ENCODE data around the gene PPP6R1. TPM values are rescaled to one million over a fixed set of nuclear protein-coding genes. Genes with fewer than 3 reads are reported as not detected.

The PPP6R1 gene
- total RNA-seq, 1 donor from 2014 or later: 33.4 TPM

Small RNA genes lying within 50 kb of the gene (small RNA-seq; reads per million reads assigned to genes)
- gene MIR6802 (ENCODE audit: low replicate concordance): not detected
- gene MIR6803 (ENCODE audit: low replicate concordance): not detected
- not detected for gene MIR6804 (ENCODE audit: low replicate concordance)

Other genes starting within 250 kb of the PPP6R1 start
- 0.21 TPM for gene GP6, start 220.8 kb downstream of the PPP6R1 start, total RNA-seq
- 36.2 TPM for gene RDH13, start 195.9 kb downstream of the PPP6R1 start, total RNA-seq
- 76.8 TPM for gene EPS8L1, start 183.1 kb downstream of the PPP6R1 start, total RNA-seq
- gene PPP1R12C, start 141.4 kb downstream of the PPP6R1 start, total RNA-seq: 48.4 TPM
- 338 TPM for gene TNNT1, start 109.8 kb downstream of the PPP6R1 start, total RNA-seq
- 1.7 TPM for gene TNNI3, start 101.3 kb downstream of the PPP6R1 start, total RNA-seq
- gene DNAAF3, start 92.4 kb downstream of the PPP6R1 start, total RNA-seq: 0.51 TPM
- not detected for gene SYT5, start 78.7 kb downstream of the PPP6R1 start, total RNA-seq
- gene PTPRH, start 49.5 kb downstream of the PPP6R1 start, total RNA-seq: 3.9 TPM
- 0.72 TPM for gene TMEM86B, start 30.3 kb downstream of the PPP6R1 start, total RNA-seq
- gene HSPBP1, start 21.1 kb upstream of the PPP6R1 start, total RNA-seq: 27.5 TPM
- gene BRSK1, start 25.0 kb upstream of the PPP6R1 start, total RNA-seq: 5.0 TPM
- not detected for gene TMEM150B, start 66.3 kb upstream of the PPP6R1 start, total RNA-seq
- gene KMT5C, start 80.9 kb upstream of the PPP6R1 start, total RNA-seq: 13.3 TPM
- 0.72 TPM for gene COX6B2, start 95.7 kb upstream of the PPP6R1 start, total RNA-seq
- not detected for gene GARIN5B, start 104.2 kb upstream of the PPP6R1 start, total RNA-seq
- not detected for gene IL11, start 111.4 kb upstream of the PPP6R1 start, total RNA-seq
- not detected for gene TMEM190, start 117.8 kb upstream of the PPP6R1 start, total RNA-seq
- gene TMEM238, start 125.3 kb upstream of the PPP6R1 start, total RNA-seq: 4.2 TPM
- gene RPL28, start 126.9 kb upstream of the PPP6R1 start, total RNA-seq: 453 TPM
- gene UBE2S, start 148.8 kb upstream of the PPP6R1 start, total RNA-seq: 20.7 TPM
- gene SHISA7, start 184.3 kb upstream of the PPP6R1 start, total RNA-seq: not detected
- gene ISOC2, start 202.6 kb upstream of the PPP6R1 start, total RNA-seq: 39.3 TPM
- not detected for gene C19orf85, start 205.7 kb upstream of the PPP6R1 start, total RNA-seq
- 4.4 TPM for gene ZNF628, start 217.6 kb upstream of the PPP6R1 start, total RNA-seq
- 12.0 TPM for gene NAT14, start 226.2 kb upstream of the PPP6R1 start, total RNA-seq
- gene SSC5D, start 229.4 kb upstream of the PPP6R1 start, total RNA-seq: 29.2 TPM

Measured in tongue (tissue), 2 donors.